ENCODE results near the gene RREB1.

The RREB1 gene

DNA sequence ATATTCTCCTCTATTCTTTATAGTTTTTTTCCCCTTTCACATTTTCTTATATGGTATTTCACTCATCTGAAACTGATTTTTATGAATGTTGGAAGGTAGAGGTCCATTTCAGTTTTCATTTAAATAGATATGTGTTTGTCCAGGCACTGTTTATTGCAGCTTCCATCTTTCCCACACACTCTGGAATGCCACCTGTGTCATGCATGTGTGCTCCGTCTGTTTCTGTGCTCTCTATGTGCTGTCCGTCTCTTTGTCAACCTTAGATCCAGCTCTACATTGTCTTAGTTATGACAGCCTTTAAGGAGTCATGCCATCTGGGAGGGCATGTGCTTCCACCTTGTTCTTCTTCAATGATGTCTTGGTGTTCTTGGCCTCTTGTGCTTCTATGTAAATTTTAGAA, 36.4 kb upstream of the RREB1 start:
- Histone ChIP-seq H3K4me2 (ENCODE audit: insufficient read depth, low read length) (no peak overlapping the region), H3K9ac (ENCODE audit: low read depth, low read length) (no peak overlapping the region), H3K4me1 (ENCODE audit: insufficient read depth, low read length) (no peaks in the 10 kb centered on the region), H3K27me3 (ENCODE audit: insufficient read depth, low read length, poor library complexity) (no peaks in the 10 kb centered on the region), H2AFZ (ENCODE audit: low read depth, low read length) (no peak overlapping the region), H3K79me2 (ENCODE audit: insufficient read depth, low read length) (no peaks in the 10 kb centered on the region), H3K27ac (ENCODE audit: low read length) (no peak overlapping the region), H4K20me1 (ENCODE audit: insufficient read depth, low read length) (no peaks in the 10 kb centered on the region), H3K36me3 (ENCODE audit: insufficient read depth, low read length) (no peaks in the 10 kb centered on the region), H3K4me3 (ENCODE audit: low read depth in 1 of 2, low read length in 2 of 2) (no peak overlapping the region), H3K9me3 (ENCODE audit: insufficient read depth, low read length, severe bottlenecking) (no peaks in the 10 kb centered on the region)
- DNase-seq (no peak), ATAC-seq (ENCODE audit: insufficient read depth, low read depth) (no peak)
- TF ChIP-seq EZH2 (IDR thresholded peaks at IDR 0.05; ENCODE audit: borderline replicate concordance, low read depth, low read length, severe bottlenecking) (no peak), CTCF (IDR thresholded peaks at IDR 0.05; ENCODE audit: borderline replicate concordance, extremely low read depth, low read length, poor library complexity, severe bottlenecking) (no peak)

DNA sequence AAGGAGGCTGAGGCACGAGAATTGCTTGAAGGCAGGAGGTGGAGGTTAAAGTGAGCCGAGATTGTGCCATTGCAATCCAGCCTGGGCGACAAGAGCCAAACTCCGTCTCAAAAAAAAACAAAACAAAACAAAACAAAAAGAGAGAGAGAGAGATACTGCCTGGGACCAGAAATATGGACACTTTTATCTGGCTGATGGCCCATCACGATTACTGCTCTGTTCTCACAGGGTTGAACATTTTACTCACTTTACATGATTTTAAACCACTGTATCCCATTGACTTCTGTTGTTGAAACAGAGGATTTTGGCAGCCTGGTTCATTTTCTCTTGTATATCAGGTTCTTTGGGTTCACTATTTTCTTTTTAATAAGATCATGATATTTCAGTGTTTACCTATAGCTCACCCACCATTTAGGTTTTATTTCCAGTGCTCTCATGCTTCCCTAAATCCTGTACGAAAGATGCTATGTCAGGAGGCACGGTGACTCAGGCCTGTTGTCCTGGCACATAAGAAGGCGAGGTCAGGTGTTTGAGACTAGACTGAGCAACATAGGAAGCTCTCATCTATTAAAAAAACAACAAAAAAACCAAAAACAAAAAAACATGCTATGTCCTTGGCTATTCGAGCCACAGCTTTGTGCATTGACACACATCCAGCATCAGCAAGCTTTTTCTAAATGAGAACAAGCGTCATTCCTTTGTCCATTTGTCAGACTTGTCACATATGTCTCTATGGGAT, 34.5 kb upstream of the RREB1 start:
- Histone ChIP-seq H3K27ac (ENCODE audit: low read length) (no peak overlapping the region), H3K4me2 (ENCODE audit: insufficient read depth, low read length) (no peak overlapping the region)
- no peak for ATAC-seq (ENCODE audit: insufficient read depth, low read depth)

GRCh38 chr6:7073821-7074525, 33.8 kb upstream of the RREB1 start:
- Histone ChIP-seq H3K36me3 (ENCODE audit: insufficient read depth, low read length) (no peaks in the 10 kb centered on the region), H2AFZ (ENCODE audit: low read depth, low read length) (no peak overlapping the region), H3K9me3 (ENCODE audit: insufficient read depth, low read length, severe bottlenecking) (no peaks in the 10 kb centered on the region), H4K20me1 (ENCODE audit: insufficient read depth, low read length) (no peaks in the 10 kb centered on the region), H3K9ac (ENCODE audit: low read depth, low read length) (no peak overlapping the region), H3K79me2 (ENCODE audit: insufficient read depth, low read length) (no peaks in the 10 kb centered on the region), H3K27ac (ENCODE audit: low read length) (no peak overlapping the region), H3K4me2 (ENCODE audit: insufficient read depth, low read length) (no peak overlapping the region), H3K27me3 (ENCODE audit: insufficient read depth, low read length, poor library complexity) (no peaks in the 10 kb centered on the region), H3K4me1 (ENCODE audit: insufficient read depth, low read length) (no peaks in the 10 kb centered on the region), H3K4me3 (ENCODE audit: low read depth in 1 of 2, low read length in 2 of 2) (no peak overlapping the region)
- no peak for TF ChIP-seq EZH2 (IDR thresholded peaks at IDR 0.05; ENCODE audit: borderline replicate concordance, low read depth, low read length, severe bottlenecking)
- no peak for TF ChIP-seq CTCF (IDR thresholded peaks at IDR 0.05; ENCODE audit: borderline replicate concordance, extremely low read depth, low read length, poor library complexity, severe bottlenecking)
- DNase-seq (no peak), ATAC-seq (ENCODE audit: insufficient read depth, low read depth) (no peak)

More for the DNA sequence above, 34.5 kb upstream of the RREB1 start:
- Histone ChIP-seq H3K36me3 (ENCODE audit: insufficient read depth, low read length) (no peaks in the 10 kb centered on the region), H3K4me1 (ENCODE audit: insufficient read depth, low read length) (no peaks in the 10 kb centered on the region), H4K20me1 (ENCODE audit: insufficient read depth, low read length) (no peaks in the 10 kb centered on the region), H3K9ac (ENCODE audit: low read depth, low read length) (no peak overlapping the region), H3K4me3 (ENCODE audit: low read depth in 1 of 2, low read length in 2 of 2) (no peak overlapping the region), H3K27me3 (ENCODE audit: insufficient read depth, low read length, poor library complexity) (no peaks in the 10 kb centered on the region), H3K79me2 (ENCODE audit: insufficient read depth, low read length) (no peaks in the 10 kb centered on the region), H3K9me3 (ENCODE audit: insufficient read depth, low read length, severe bottlenecking) (no peaks in the 10 kb centered on the region), H2AFZ (ENCODE audit: low read depth, low read length) (no peak overlapping the region)
- no peak for TF ChIP-seq CTCF (IDR thresholded peaks at IDR 0.05; ENCODE audit: borderline replicate concordance, extremely low read depth, low read length, poor library complexity, severe bottlenecking)
- no peak for TF ChIP-seq EZH2 (IDR thresholded peaks at IDR 0.05; ENCODE audit: borderline replicate concordance, low read depth, low read length, severe bottlenecking)
- no peak for DNase-seq
